GM12873 (cell line): ENCODE results near the gene VSIG2.

Experiments used
- TF ChIP-seq, protein P1 (sequence below): IDR thresholded peaks from 2 replicates; pipeline ENCODE4 v1.5.1; 2012; ENCODE audit warnings: low read depth, mild to moderate bottlenecking, moderate library complexity, low read length, control low read depth; ENCODE audit not compliant: insufficient read depth; ENCODE audit errors: missing control alignments

VSIG2 gene

DNA sequence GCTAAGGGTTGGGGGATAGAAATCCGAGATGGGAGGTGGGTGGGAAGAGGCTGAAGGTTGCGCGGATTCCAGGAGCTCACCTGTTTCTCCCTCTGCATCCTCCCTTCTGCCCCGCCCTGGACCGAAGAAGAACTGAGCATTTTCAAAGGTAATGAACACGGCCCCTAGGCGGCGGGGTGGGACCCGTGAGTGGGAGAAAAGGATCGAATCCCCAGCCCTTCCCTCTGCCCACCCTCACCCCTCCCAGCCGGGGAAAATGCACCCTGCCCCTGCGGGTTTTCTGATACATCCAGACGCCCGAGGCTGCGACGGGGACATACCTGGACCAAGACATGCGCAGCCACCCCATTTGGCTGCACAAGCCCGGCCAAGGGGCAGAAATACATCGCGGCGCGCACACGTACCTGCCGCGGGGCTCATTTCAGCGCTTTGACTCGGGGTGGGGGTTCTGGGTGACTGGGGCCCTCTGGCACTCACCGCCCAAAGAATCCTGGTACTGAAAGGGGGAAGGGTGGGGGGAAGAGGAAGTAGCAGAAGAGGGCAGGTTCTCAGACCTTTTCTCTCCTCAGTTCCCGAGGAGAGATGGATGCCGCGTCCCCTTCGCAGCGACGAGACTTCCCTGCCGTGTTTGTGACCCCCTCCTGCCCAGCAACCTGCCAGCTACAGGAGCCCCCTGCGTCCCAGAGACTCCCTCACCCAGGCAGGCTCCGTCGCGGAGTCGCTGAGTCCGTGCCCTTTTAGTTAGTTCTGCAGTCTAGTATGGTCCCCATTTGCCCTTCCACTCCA lies 6.0 kb downstream of the VSIG2 start:
- TF ChIP-seq, protein P1, sequence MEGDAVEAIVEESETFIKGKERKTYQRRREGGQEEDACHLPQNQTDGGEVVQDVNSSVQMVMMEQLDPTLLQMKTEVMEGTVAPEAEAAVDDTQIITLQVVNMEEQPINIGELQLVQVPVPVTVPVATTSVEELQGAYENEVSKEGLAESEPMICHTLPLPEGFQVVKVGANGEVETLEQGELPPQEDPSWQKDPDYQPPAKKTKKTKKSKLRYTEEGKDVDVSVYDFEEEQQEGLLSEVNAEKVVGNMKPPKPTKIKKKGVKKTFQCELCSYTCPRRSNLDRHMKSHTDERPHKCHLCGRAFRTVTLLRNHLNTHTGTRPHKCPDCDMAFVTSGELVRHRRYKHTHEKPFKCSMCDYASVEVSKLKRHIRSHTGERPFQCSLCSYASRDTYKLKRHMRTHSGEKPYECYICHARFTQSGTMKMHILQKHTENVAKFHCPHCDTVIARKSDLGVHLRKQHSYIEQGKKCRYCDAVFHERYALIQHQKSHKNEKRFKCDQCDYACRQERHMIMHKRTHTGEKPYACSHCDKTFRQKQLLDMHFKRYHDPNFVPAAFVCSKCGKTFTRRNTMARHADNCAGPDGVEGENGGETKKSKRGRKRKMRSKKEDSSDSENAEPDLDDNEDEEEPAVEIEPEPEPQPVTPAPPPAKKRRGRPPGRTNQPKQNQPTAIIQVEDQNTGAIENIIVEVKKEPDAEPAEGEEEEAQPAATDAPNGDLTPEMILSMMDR: peak; percentile 59

DNA sequence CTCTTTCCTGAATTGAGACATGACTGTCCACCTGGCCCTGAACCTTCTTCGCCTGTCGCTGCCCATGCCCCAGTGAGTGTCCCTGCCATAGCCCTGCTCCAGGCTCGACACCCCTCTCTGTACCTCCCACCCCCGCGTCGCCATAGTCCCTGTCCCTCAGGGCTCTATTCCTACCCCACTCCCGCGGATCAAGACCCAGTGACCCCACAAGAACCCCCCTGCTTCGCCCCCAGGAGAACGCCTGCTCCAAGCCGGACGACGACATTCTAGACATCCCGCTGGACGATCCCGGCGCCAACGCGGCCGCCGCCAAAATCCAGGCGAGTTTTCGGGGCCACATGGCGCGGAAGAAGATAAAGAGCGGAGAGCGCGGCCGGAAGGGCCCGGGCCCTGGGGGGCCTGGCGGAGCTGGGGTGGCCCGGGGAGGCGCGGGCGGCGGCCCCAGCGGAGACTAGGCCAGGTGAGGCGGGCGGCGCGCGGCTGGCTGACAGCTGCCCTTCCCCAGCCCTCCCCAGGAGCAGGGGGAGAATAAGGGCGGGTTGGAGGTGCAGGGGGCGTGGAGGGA lies 6.7 kb downstream of the VSIG2 start:
- TF ChIP-seq, protein P1: no peak

DNA sequence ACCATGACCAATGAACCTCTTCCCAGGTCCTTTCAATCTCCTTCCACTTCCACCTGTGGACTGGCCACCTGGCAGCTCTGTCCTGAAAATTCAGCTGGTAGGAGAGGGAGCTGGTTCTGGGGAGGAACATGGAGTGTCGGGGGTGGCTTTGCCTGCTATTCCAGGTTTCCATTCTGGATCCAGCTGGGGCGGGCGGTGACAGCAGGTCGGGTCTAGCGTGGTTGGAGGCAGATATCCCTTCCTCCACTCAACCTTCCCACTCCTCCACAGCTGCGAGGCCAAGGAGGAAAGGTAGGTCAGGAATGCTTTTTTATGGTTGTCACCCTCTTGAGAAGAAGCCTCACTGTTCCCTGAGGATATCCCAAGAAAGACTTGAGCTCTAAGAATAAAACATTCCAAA lies 9.0 kb downstream of the VSIG2 start:
- TF ChIP-seq, protein P1: no peak

- TF ChIP-seq, protein P1: no peak
These were observed 9.5 kb downstream of the VSIG2 start for GRCh38 chr11:124742555-124742954.

- TF ChIP-seq, protein P1: peak; percentile 60
These were observed 11.7 kb downstream of the VSIG2 start for GRCh38 chr11:124740277-124740882.

GRCh38 chr11:124739479-124740276 lies 12.4 kb downstream of the VSIG2 start, which contains the start of gene NRGN:
NRGN (plus strand) TSS chr11:124739942; CDS start chr11:124740085, 143 bp downstream.
- TF ChIP-seq, protein P1: no peak
